ENCODE data around the gene LHFPL3. TPM values are rescaled to one million over a fixed set of nuclear protein-coding genes. Genes with fewer than 3 reads are reported as not detected.

The LHFPL3 gene
- total and polyA plus RNA-seq, 2 donors (not counting 1 experiment from before 2014, with no cell fraction given), result not detected

DNA sequence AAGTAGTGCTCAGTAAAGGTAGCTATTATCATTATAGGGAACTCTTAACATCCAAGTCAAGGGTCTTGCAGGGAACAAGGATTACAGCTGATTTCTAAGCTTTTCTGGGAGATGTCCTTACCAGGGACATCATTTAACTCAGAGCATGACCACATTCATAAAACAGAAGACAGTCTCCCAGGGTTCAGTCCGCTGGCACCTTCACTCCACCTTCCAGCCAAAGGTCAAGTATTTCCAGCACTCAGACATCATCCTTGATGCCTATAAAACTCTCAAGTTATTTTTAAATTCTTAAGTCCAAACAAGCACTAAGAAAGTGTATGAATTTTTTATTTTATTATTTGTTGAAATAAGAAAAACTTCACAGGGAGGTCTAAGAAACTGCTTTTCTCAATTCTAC, 565.9 kb downstream of the LHFPL3 start:
- H3K4me2 ChIP-seq (replicated peaks; ENCODE audit: low read depth, low read length, poor library complexity, severe bottlenecking), result no peak overlapping the region
- intact Hi-C loops (cut with micrococcal nuclease), result no loop called here
- ATAC-seq (ENCODE audit: low read depth) (no peak), DNase-seq (no peak)
- Mint-ChIP-seq H3K4me3 (no peak overlapping the region), H3K27ac (no peak overlapping the region), H3K9me3 (ENCODE audit: insufficient read depth) (no peaks in the 10 kb centered on the region), H3K4me1 (peaks cover 1% of the 10 kb centered on the region), H3K27me3 (peaks cover 7% of the 10 kb centered on the region)
- ChIA-PET CTCF (interaction anchor here (4.3 kb wide), 1 partner anchor 11 kb away, joined by 22 read pairs; no protein-coding TSS in a partner anchor), POLR2A (no interaction called here)
- peaks cover 0 to 2% (median 0%) of the 10 kb centered on the region in 4 experiments for H3K27me3 ChIP-seq (replicated peaks in 1 of 4; ENCODE audit: control extremely low read depth in 1 of 4, control insufficient read depth in 3 of 4, insufficient read depth in 4 of 4, low read length in 3 of 4)
- no peaks in the 10 kb centered on the region for H3K79me2 ChIP-seq (ENCODE audit: control insufficient read depth, insufficient read depth, low read length)
- no peak for TF ChIP-seq EZH2 (IDR thresholded peaks at IDR 0.05; ENCODE audit: borderline replicate concordance, insufficient read depth, low read depth, low read length, poor library complexity, severe bottlenecking)
- TF ChIP-seq, protein P1, sequence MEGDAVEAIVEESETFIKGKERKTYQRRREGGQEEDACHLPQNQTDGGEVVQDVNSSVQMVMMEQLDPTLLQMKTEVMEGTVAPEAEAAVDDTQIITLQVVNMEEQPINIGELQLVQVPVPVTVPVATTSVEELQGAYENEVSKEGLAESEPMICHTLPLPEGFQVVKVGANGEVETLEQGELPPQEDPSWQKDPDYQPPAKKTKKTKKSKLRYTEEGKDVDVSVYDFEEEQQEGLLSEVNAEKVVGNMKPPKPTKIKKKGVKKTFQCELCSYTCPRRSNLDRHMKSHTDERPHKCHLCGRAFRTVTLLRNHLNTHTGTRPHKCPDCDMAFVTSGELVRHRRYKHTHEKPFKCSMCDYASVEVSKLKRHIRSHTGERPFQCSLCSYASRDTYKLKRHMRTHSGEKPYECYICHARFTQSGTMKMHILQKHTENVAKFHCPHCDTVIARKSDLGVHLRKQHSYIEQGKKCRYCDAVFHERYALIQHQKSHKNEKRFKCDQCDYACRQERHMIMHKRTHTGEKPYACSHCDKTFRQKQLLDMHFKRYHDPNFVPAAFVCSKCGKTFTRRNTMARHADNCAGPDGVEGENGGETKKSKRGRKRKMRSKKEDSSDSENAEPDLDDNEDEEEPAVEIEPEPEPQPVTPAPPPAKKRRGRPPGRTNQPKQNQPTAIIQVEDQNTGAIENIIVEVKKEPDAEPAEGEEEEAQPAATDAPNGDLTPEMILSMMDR (IDR thresholded peaks at IDR 0.05), result no peak
- no peak overlapping the region for H2AFZ ChIP-seq (ENCODE audit: insufficient read depth, low read depth, low read length, poor library complexity, severe bottlenecking)
- 100% methylated on average over 1 of the region's 1 CpG for WGBS (ENCODE audit: insufficient coverage)
- no peaks in the 10 kb centered on the region for H3K36me3 ChIP-seq (replicated peaks in 1 of 2; ENCODE audit: control extremely low read depth in 1 of 2, control insufficient read depth in 1 of 2, extremely low read depth in 1 of 2, insufficient read depth in 2 of 2, low read length in 1 of 2)
- H4K20me1 ChIP-seq (ENCODE audit: control insufficient read depth, insufficient read depth, low read length, poor library complexity, severe bottlenecking), result no peaks in the 10 kb centered on the region
- H3K27ac ChIP-seq (ENCODE audit: low read length in 2 of 2), result no peak overlapping the region
- no peaks in the 10 kb centered on the region for H3K4me1 ChIP-seq (ENCODE audit: control insufficient read depth in 2 of 2, insufficient read depth in 2 of 2, low read length in 2 of 2)
- H3K9ac ChIP-seq (ENCODE audit: low read length), result no peak overlapping the region
- no peaks in the 10 kb centered on the region for H3K9me3 ChIP-seq (ENCODE audit: control extremely low read depth in 1 of 3, control insufficient read depth in 2 of 3, insufficient read depth in 1 of 3, low read length in 2 of 3)
- H3K4me3 ChIP-seq (ENCODE audit: control extremely low read depth in 1 of 5, extremely low read depth in 1 of 5, insufficient read depth in 1 of 5, low read depth in 2 of 5, low read length in 4 of 5), result no peak overlapping the region

DNA sequence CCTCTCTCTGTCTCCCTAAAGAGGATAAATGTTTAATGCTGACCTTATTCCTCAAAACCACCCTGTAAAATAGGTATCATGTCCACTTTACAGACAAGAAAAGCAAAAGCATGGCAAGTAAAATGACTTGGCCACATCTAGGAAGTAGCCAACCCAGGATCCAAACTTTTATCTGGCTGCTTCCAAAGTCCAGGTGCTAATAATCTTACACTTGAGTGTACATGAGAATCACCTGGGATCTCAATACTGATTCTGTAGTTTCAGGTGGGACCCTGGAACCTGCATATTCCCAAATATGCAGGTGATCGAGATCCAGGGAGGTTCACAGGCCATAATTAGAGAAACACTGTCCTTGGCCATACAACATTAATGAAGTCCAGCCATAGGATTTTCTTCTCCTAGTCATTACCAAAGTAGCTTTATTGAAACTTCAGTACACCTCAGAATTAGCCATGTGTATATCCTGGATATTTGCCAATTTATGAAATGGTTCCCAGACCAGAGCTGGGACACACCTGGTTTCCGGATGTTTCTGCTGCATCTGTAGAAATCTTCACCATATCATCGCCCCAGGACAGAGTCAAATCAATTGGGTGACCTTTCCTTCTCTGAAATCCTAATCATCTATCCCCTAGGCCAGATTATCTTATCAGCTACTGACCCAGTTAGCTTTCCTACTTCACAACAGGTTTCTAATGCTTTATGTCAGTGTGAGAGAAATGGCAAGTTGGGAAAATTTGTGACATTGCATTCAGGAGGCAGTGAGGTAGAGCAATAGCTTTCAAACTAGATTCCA, 566.5 kb downstream of the LHFPL3 start:
- TF ChIP-seq EZH2 (IDR thresholded peaks at IDR 0.05; ENCODE audit: borderline replicate concordance, insufficient read depth, low read depth, low read length, poor library complexity, severe bottlenecking), result no peak
- TF ChIP-seq, protein P1 (IDR thresholded peaks at IDR 0.05), result no peak
- no peak overlapping the region for H3K27ac ChIP-seq (ENCODE audit: low read length in 2 of 2)
- WGBS (ENCODE audit: insufficient coverage), result 100% methylated on average over 3 of the region's 3 CpGs
- no peak overlapping the region for H3K4me3 Mint-ChIP-seq
- no peak overlapping the region for H3K9ac ChIP-seq (ENCODE audit: low read length)
- ChIA-PET CTCF (interaction anchor here (0.6 to 4.3 kb wide), 3 partner anchors 11 to 160 kb away, joined by 3 to 22 read pairs (median 4); no protein-coding TSS in a partner anchor), POLR2A (no interaction called here)
- DNase-seq (no peak), ATAC-seq (ENCODE audit: low read depth) (no peak)
- no peaks in the 10 kb centered on the region for H3K9me3 ChIP-seq (ENCODE audit: control extremely low read depth in 1 of 3, control insufficient read depth in 2 of 3, insufficient read depth in 1 of 3, low read length in 2 of 3)
- H3K27me3 ChIP-seq (replicated peaks in 1 of 4; ENCODE audit: control extremely low read depth in 1 of 4, control insufficient read depth in 3 of 4, insufficient read depth in 4 of 4, low read length in 3 of 4), result peaks cover 0 to 2% (median 0%) of the 10 kb centered on the region in 4 experiments
- no peak overlapping the region for H2AFZ ChIP-seq (ENCODE audit: insufficient read depth, low read depth, low read length, poor library complexity, severe bottlenecking)
- no peaks in the 10 kb centered on the region for H4K20me1 ChIP-seq (ENCODE audit: control insufficient read depth, insufficient read depth, low read length, poor library complexity, severe bottlenecking)
- H3K79me2 ChIP-seq (ENCODE audit: control insufficient read depth, insufficient read depth, low read length), result no peaks in the 10 kb centered on the region
- H3K36me3 ChIP-seq (replicated peaks in 1 of 2; ENCODE audit: control extremely low read depth in 1 of 2, control insufficient read depth in 1 of 2, extremely low read depth in 1 of 2, insufficient read depth in 2 of 2, low read length in 1 of 2), result no peaks in the 10 kb centered on the region
- H3K4me1 ChIP-seq (ENCODE audit: control insufficient read depth in 2 of 2, insufficient read depth in 2 of 2, low read length in 2 of 2), result no peaks in the 10 kb centered on the region
- intact Hi-C loops (cut with micrococcal nuclease), result no loop called here
- peaks cover 8% of the 10 kb centered on the region for H3K27me3 Mint-ChIP-seq
- no peak overlapping the region for H3K27ac Mint-ChIP-seq
- peaks cover 1% of the 10 kb centered on the region for H3K4me1 Mint-ChIP-seq
- H3K4me2 ChIP-seq (replicated peaks; ENCODE audit: low read depth, low read length, poor library complexity, severe bottlenecking), result no peak overlapping the region
- H3K9me3 Mint-ChIP-seq (ENCODE audit: insufficient read depth), result no peaks in the 10 kb centered on the region
- H3K4me3 ChIP-seq (ENCODE audit: control extremely low read depth in 1 of 5, extremely low read depth in 1 of 5, insufficient read depth in 1 of 5, low read depth in 2 of 5, low read length in 4 of 5), result no peak overlapping the region

Measured in B cell (primary cell).